GM19328 (cell line): ENCODE measurements around the gene CLEC12A.
"Not testable (repeated sequence)": the region's sequence is repeated elsewhere in the genome, so short reads cannot be mapped to it uniquely, and the experiment has no call there.

ENCODE experiments used
- ATAC-seq: cut with Tn5 transposase; IDR thresholded peaks from one replicate; pipeline ENCODE4 v1.9.1; 2021; ENCODE audit warnings: mild to moderate bottlenecking, moderate library complexity; ENCODE audit not compliant: unreplicated experiment

The CLEC12A gene

GRCh38 chr12:9971181-9971580, at the start of gene CLEC12A:
Gene CLEC12A (plus strand): TSS chr12:9971409. CDS start chr12:9971597, 188 bp downstream.
- no peak for ATAC-seq

GRCh38 chr12:9922429-9922828, 48.8 kb upstream of the CLEC12A start:
- ATAC-seq = no peak

GRCh38 chr12:9925705-9926393, 45.4 kb upstream of the CLEC12A start:
- no peak for ATAC-seq

GRCh38 chr12:9926876-9927275, 44.3 kb upstream of the CLEC12A start:
- ATAC-seq = no peak

GRCh38 chr12:9928607-9929006, 42.6 kb upstream of the CLEC12A start:
- ATAC-seq = no peak

- ATAC-seq = no peak
Observed at GRCh38 chr12:9931245-9931644, 40.0 kb upstream of the CLEC12A start.

- ATAC-seq = no peak
Observed at GRCh38 chr12:9932270-9932669, 38.9 kb upstream of the CLEC12A start, which contains the start of gene CLEC2A. Gene CLEC2A (minus strand): TSS chr12:9932370. CDS start chr12:9932329, 41 bp downstream.

GRCh38 chr12:9933958-9934357, 37.3 kb upstream of the CLEC12A start:
- no peak for ATAC-seq

GRCh38 chr12:9935026-9935425, 36.2 kb upstream of the CLEC12A start:
- no peak for ATAC-seq

- no peak for ATAC-seq
Observed at GRCh38 chr12:9936591-9936990, 34.6 kb upstream of the CLEC12A start.

- no peak for ATAC-seq
Observed at GRCh38 chr12:9940375-9940774, 30.8 kb upstream of the CLEC12A start.

GRCh38 chr12:9941838-9942237, 29.4 kb upstream of the CLEC12A start:
- ATAC-seq = no peak

GRCh38 chr12:9943240-9943639, 28.0 kb upstream of the CLEC12A start:
- ATAC-seq = no peak

GRCh38 chr12:9944391-9944790, 26.8 kb upstream of the CLEC12A start:
- ATAC-seq = no peak

GRCh38 chr12:9947674-9948073, 23.5 kb upstream of the CLEC12A start:
- no peak for ATAC-seq

GRCh38 chr12:9948606-9949296, 22.5 kb upstream of the CLEC12A start:
- peak; percentile 94 for ATAC-seq

- no peak for ATAC-seq
Observed at GRCh38 chr12:9951026-9951675, 20.1 kb upstream of the CLEC12A start.

- ATAC-seq = not testable (repeated sequence)
Observed at GRCh38 chr12:9952954-9953729, 18.1 kb upstream of the CLEC12A start.

GRCh38 chr12:9957834-9958233, 13.4 kb upstream of the CLEC12A start:
- no peak for ATAC-seq

GRCh38 chr12:9960590-9960989, 10.6 kb upstream of the CLEC12A start:
- ATAC-seq = no peak

- ATAC-seq = no peak
Observed at GRCh38 chr12:9961106-9961505, 10.1 kb upstream of the CLEC12A start.
